Mononuclear cell (primary cell): ENCODE results near the gene ZNF837. TPM values are rescaled to one million over a fixed set of nuclear protein-coding genes. Genes with fewer than 3 reads are reported as not detected.
"Not testable (repeated sequence)": the region's sequence is repeated elsewhere in the genome, so short reads cannot be mapped to it uniquely, and the experiment has no call there.

ENCODE experiments used
- H3K27me3 ChIP-seq: 2 replicates; pipeline ENCODE4 v1.6.0; 2011; ENCODE audit warnings: low read length, control low read depth; ENCODE audit not compliant: insufficient read depth
- H3K4me1 ChIP-seq: 2 replicates; pipeline ENCODE4 v1.5.1; 2011; ENCODE audit warnings: mild to moderate bottlenecking, low read length, control low read depth; ENCODE audit not compliant: insufficient read depth
- H3K4me3 ChIP-seq: 2 replicates; pipeline ENCODE4 v1.5.1; 2011; ENCODE audit warnings: mild to moderate bottlenecking, low read length, moderate library complexity
- H3K9me3 ChIP-seq: 2 replicates; pipeline ENCODE4 v1.5.1; 2011; ENCODE audit warnings: low read depth, mild to moderate bottlenecking, control low read depth, low read length
- total RNA-seq: library from RNA; depleted of rRNA; stranded (reverse); fragments of >200 nt; gene quantifications from one replicate; pipeline ENCODE4 v1.2.3, GENCODE V29; 2012

The ZNF837 gene
- total RNA-seq, 1 donor: 0.84 TPM

- Histone ChIP-seq H3K4me3 (peak within 1 kb of the TSS; percentile 82), H3K27me3 (no peaks in the 10 kb centered on the region), H3K4me1 (peaks cover 35% of the 10 kb centered on the region), H3K9me3 (no peaks in the 10 kb centered on the region)
These were observed 5.9 kb upstream of the ZNF837 start, which contains the start of gene RPS5 for GRCh38 chr19:58386576-58387337. Gene RPS5, plus strand, starts transcription at chr19:58387269. Its CDS starts 869 bp downstream, at chr19:58388138.

GRCh38 chr19:58385891-58386575, 5.2 kb upstream of the ZNF837 start:
- Histone ChIP-seq H3K9me3 (no peaks in the 10 kb centered on the region), H3K27me3 (no peaks in the 10 kb centered on the region), H3K4me3 (peak overlapping the region; percentile 82), H3K4me1 (peaks cover 40% of the 10 kb centered on the region)

GRCh38 chr19:58385313-58385890, 4.6 kb upstream of the ZNF837 start:
- H3K27me3 ChIP-seq: no peaks in the 10 kb centered on the region
- no peak overlapping the region for H3K4me3 ChIP-seq
- H3K4me1 ChIP-seq: peaks cover 41% of the 10 kb centered on the region
- no peaks in the 10 kb centered on the region for H3K9me3 ChIP-seq

GRCh38 chr19:58382997-58383603, 2.3 kb upstream of the ZNF837 start:
- Histone ChIP-seq H3K4me3 (no peak overlapping the region), H3K4me1 (peaks cover 46% of the 10 kb centered on the region), H3K27me3 (no peaks in the 10 kb centered on the region), H3K9me3 (no peaks in the 10 kb centered on the region)

GRCh38 chr19:58381460-58382212, 806 bp upstream of the ZNF837 start:
- Histone ChIP-seq H3K4me1 (peaks cover 37% of the 10 kb centered on the region), H3K27me3 (no peaks in the 10 kb centered on the region), H3K9me3 (no peaks in the 10 kb centered on the region), H3K4me3 (peak overlapping the region; percentile 69)

GRCh38 chr19:58380037-58380661, 681 bp downstream of the ZNF837 start:
- Histone ChIP-seq H3K9me3 (no peaks in the 10 kb centered on the region), H3K4me1 (peaks cover 25% of the 10 kb centered on the region), H3K27me3 (no peaks in the 10 kb centered on the region), H3K4me3 (peak overlapping the region; percentile 69)

- Histone ChIP-seq H3K27me3 (no peaks in the 10 kb centered on the region), H3K4me3 (no peak overlapping the region), H3K4me1 (peaks cover 25% of the 10 kb centered on the region)
These were observed 1.6 kb downstream of the ZNF837 start for GRCh38 chr19:58379246-58379645.

GRCh38 chr19:58376724-58377123, 4.1 kb downstream of the ZNF837 start:
- not testable (repeated sequence) for H3K27me3 ChIP-seq, H3K9me3 ChIP-seq, H3K4me3 ChIP-seq
- peaks cover 19% of the 10 kb centered on the region for H3K4me1 ChIP-seq

More at GRCh38 chr19:58379246-58379645, 1.6 kb downstream of the ZNF837 start:
- H3K9me3 ChIP-seq: no peaks in the 10 kb centered on the region

- Histone ChIP-seq H3K9me3 (no peaks in the 10 kb centered on the region), H3K27me3 (no peaks in the 10 kb centered on the region)
These were observed 6.6 kb downstream of the ZNF837 start for GRCh38 chr19:58374200-58374599.

GRCh38 chr19:58372311-58373133, 8.3 kb downstream of the ZNF837 start:
- H3K9me3 ChIP-seq: no peaks in the 10 kb centered on the region
- H3K4me3 ChIP-seq: no peak overlapping the region
- H3K4me1 ChIP-seq: no peaks in the 10 kb centered on the region
- H3K27me3 ChIP-seq: no peaks in the 10 kb centered on the region

More at GRCh38 chr19:58374200-58374599, 6.6 kb downstream of the ZNF837 start:
- Histone ChIP-seq H3K4me1 (peaks cover 1% of the 10 kb centered on the region), H3K4me3 (no peak overlapping the region)

GRCh38 chr19:58368561-58369360, 12.1 kb downstream of the ZNF837 start:
- Histone ChIP-seq H3K4me3 (no peak overlapping the region), H3K9me3 (no peaks in the 10 kb centered on the region), H3K27me3 (no peaks in the 10 kb centered on the region), H3K4me1 (peaks cover 9% of the 10 kb centered on the region)

- H3K4me3 ChIP-seq: no peak overlapping the region
- H3K9me3 ChIP-seq: no peaks in the 10 kb centered on the region
- no peaks in the 10 kb centered on the region for H3K27me3 ChIP-seq
- H3K4me1 ChIP-seq: peaks cover 18% of the 10 kb centered on the region
These were observed 13.0 kb downstream of the ZNF837 start for GRCh38 chr19:58367698-58368454.
